ENCODE measurements around the gene EPHA2. TPM values are rescaled to one million over a fixed set of nuclear protein-coding genes. Genes with fewer than 3 reads are reported as not detected.

Gene EPHA2
- total RNA-seq, 2 experiments from 2014 or later: not detected

GRCh38 chr1:16147156-16147926 is 8.5 kb downstream of the EPHA2 start:
- no peaks in the 10 kb centered on the region for H3K36me3 Mint-ChIP-seq
- no peaks in the 10 kb centered on the region for H3K27me3 Mint-ChIP-seq
- no peaks in the 10 kb centered on the region for H3K9me3 Mint-ChIP-seq (ENCODE audit: low read depth)
- DNase-seq: no peak
- CTCF ChIA-PET: interaction anchor here (0.7 kb wide), 1 partner anchor 68 kb away, joined by 3 read pairs; no protein-coding TSS in a partner anchor
- no peak overlapping the region for H3K4me3 Mint-ChIP-seq
- peaks cover 2% of the 10 kb centered on the region for H3K4me1 Mint-ChIP-seq
- no peak for ATAC-seq
- no peak overlapping the region for H3K27ac Mint-ChIP-seq

DNA sequence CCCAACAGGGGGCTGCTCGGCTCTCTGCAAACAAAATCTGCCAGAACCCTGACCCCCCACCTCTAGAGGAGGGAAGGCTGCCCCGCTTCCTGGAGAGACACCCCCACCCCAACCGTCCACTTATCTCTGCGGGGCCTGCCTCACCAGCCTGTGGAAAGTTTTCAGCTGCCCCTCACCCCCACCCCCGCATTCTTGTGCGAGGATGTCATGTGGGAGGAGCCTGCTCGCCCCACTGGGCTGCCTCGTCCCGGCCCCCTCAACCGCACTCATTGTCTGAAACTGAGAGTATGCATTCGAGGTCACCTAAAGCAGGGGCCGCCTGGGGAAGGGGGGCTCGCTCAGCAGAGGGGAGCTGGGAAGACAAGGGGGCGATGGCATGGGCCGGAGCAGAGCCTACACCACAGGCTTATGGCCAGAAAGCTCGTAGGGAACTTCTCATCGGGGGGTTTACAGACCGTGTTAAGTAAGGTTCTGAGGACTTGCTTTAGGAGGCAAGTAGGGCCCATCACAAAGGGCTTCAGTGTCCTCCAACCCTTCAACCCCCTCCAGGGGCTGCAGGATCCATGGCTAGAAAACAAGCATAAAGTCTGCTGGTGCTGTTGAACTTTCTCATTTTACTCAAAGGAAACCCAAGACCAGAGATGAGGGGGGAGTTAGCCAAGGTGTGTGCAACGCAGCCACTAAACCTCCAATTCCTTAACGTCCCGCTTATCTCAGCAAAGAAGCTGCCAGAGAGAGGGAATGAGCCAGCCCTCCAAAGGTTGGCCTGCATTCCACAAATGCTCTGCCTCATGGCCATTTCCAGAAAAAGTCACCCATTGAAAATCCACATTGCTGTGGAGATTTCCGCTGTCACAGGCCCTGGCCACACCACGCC is 9.4 kb downstream of the EPHA2 start:
- ATAC-seq: no peak
- CTCF ChIA-PET: no interaction called here
- no peaks in the 10 kb centered on the region for H3K36me3 Mint-ChIP-seq
- DNase-seq: no peak
- H3K4me3 Mint-ChIP-seq: no peak overlapping the region
- H3K4me1 Mint-ChIP-seq: peaks cover 2% of the 10 kb centered on the region
- H3K27me3 Mint-ChIP-seq: peaks cover 6% of the 10 kb centered on the region
- H3K9me3 Mint-ChIP-seq (ENCODE audit: low read depth): no peaks in the 10 kb centered on the region
- no peak overlapping the region for H3K27ac Mint-ChIP-seq

GRCh38 chr1:16145662-16146278 is 10.1 kb downstream of the EPHA2 start:
- Mint-ChIP-seq H3K4me3 (no peak overlapping the region), H3K36me3 (no peaks in the 10 kb centered on the region), H3K9me3 (ENCODE audit: low read depth) (no peaks in the 10 kb centered on the region), H3K4me1 (no peaks in the 10 kb centered on the region), H3K27me3 (peaks cover 14% of the 10 kb centered on the region), H3K27ac (no peak overlapping the region)
- no peak for DNase-seq
- no peak for ATAC-seq
- CTCF ChIA-PET: no interaction called here

GRCh38 chr1:16145030-16145661 is 10.7 kb downstream of the EPHA2 start:
- no peaks in the 10 kb centered on the region for H3K36me3 Mint-ChIP-seq

GRCh38 chr1:16144325-16145029 is 11.4 kb downstream of the EPHA2 start:
- DNase-seq: no peak
- Mint-ChIP-seq H3K27ac (no peak overlapping the region), H3K9me3 (ENCODE audit: low read depth) (no peaks in the 10 kb centered on the region), H3K27me3 (peaks cover 15% of the 10 kb centered on the region), H3K4me3 (no peak overlapping the region), H3K36me3 (no peaks in the 10 kb centered on the region), H3K4me1 (peaks cover 1% of the 10 kb centered on the region)
- CTCF ChIA-PET: no interaction called here
- ATAC-seq: no peak

More at GRCh38 chr1:16145030-16145661, 10.7 kb downstream of the EPHA2 start:
- Mint-ChIP-seq H3K27me3 (peaks cover 15% of the 10 kb centered on the region), H3K9me3 (ENCODE audit: low read depth) (no peaks in the 10 kb centered on the region), H3K4me1 (no peaks in the 10 kb centered on the region), H3K27ac (no peak overlapping the region), H3K4me3 (no peak overlapping the region)
- ATAC-seq (no peak), DNase-seq (no peak)
- CTCF ChIA-PET: no interaction called here

DNA sequence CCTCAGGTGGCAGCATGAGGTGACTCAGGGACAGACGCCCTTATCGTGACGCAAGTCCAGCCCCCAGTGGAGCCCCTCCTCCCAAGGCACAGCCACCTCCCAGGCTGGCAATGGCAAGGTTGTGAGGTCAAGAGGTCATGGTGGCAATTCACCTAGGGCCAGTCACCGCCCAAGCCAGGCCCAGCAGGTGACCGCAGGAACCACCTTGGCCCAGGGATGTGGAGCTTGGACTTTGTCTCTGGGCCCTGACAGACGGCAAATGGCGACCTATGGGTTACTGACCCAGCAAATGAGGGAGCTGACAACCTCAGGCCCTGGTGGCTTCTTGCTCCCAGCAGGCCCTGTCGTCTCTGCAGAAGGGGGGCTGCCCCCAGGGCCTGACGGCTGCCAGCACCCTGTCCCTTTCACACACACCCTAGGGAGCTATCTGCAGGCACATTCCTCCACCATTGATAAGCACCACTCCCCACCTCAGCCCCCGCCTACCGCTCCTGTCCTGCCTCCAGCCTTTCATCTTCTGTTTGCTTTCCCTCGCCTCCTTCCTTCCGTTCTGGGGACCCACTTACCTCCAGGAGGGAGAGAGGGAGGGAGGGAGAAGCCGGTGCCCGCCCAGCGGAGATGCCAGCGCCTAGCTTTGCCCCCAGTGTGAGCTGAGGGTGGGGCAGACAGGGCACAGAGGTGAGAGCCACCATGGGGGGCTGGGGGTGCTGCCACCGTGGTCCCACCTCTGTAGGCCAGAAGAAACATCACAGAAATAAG is 12.1 kb downstream of the EPHA2 start:
- peaks cover 15% of the 10 kb centered on the region for H3K27me3 Mint-ChIP-seq
- ATAC-seq (no peak), DNase-seq (no peak)
- CTCF ChIA-PET: no interaction called here
- no peak overlapping the region for H3K27ac Mint-ChIP-seq
- H3K9me3 Mint-ChIP-seq (ENCODE audit: low read depth): no peaks in the 10 kb centered on the region
- H3K4me3 Mint-ChIP-seq: no peak overlapping the region
- no peaks in the 10 kb centered on the region for H3K36me3 Mint-ChIP-seq
- peaks cover 3% of the 10 kb centered on the region for H3K4me1 Mint-ChIP-seq

DNA sequence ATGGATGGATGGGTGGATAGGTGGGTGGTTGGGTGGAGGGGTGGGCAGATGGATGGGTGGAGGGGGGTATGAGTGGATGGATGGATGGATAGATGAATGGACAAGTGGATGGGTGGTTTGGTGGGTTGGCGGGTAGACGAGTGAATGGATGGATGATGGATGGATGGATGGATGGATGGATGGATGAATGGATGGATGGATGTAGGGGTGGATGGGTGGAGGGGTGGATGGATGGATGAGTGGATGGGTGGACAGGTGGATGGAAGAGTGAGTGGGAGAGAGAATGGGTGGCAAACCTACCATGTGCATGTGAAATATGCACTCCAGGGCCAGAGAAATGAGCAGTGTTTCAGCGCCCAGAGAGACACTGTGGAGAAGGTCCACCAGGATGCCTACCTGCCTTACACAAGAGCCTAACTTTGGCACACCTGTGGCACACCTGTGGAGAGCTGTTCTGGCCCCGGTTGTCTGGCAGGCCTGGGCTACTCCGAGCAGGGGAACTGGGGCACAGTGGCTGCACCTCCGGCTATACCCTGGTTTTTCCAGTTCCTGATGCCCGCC is 12.8 kb downstream of the EPHA2 start:
- peaks cover 3% of the 10 kb centered on the region for H3K4me1 Mint-ChIP-seq
- H3K27ac Mint-ChIP-seq: no peak overlapping the region
- DNase-seq (no peak), ATAC-seq (no peak)
- CTCF ChIA-PET: no interaction called here
- H3K9me3 Mint-ChIP-seq (ENCODE audit: low read depth): no peaks in the 10 kb centered on the region
- peaks cover 15% of the 10 kb centered on the region for H3K27me3 Mint-ChIP-seq
- H3K36me3 Mint-ChIP-seq: no peaks in the 10 kb centered on the region
- H3K4me3 Mint-ChIP-seq: no peak overlapping the region

DNA sequence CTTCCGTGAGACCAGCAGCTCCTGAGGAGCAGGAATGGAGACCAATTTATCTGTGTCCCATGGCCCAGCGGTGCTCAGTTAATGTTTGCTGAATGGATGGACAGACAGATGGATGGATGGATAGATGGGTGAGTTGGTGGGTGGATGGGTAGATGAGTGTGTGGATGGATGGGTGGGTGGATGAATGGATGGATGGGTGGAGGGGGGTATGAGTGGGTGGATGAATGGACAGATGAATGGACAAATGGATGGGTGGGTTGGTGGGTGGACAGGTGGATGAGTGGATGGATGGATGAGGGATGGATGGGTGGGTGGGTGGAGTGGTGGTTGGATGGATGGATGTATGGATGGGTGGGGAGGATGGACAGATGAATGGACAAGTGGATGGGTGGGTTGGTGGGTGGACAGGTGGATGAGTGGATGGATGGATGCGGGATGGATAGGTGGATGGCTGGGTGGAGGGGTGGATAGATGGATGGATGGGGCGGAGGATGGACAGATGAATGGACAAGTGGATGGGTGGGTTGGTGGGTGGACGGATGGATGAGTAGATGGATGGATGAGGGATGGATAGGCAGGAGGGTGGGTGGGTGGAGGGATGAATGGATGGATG is 13.4 kb downstream of the EPHA2 start:
- H3K4me3 Mint-ChIP-seq: no peak overlapping the region
- H3K27ac Mint-ChIP-seq: no peak overlapping the region
- H3K27me3 Mint-ChIP-seq: peaks cover 15% of the 10 kb centered on the region
- no peak for DNase-seq
- no peaks in the 10 kb centered on the region for H3K36me3 Mint-ChIP-seq
- no peaks in the 10 kb centered on the region for H3K9me3 Mint-ChIP-seq (ENCODE audit: low read depth)
- CTCF ChIA-PET: no interaction called here
- H3K4me1 Mint-ChIP-seq: peaks cover 3% of the 10 kb centered on the region
- no peak for ATAC-seq

DNA sequence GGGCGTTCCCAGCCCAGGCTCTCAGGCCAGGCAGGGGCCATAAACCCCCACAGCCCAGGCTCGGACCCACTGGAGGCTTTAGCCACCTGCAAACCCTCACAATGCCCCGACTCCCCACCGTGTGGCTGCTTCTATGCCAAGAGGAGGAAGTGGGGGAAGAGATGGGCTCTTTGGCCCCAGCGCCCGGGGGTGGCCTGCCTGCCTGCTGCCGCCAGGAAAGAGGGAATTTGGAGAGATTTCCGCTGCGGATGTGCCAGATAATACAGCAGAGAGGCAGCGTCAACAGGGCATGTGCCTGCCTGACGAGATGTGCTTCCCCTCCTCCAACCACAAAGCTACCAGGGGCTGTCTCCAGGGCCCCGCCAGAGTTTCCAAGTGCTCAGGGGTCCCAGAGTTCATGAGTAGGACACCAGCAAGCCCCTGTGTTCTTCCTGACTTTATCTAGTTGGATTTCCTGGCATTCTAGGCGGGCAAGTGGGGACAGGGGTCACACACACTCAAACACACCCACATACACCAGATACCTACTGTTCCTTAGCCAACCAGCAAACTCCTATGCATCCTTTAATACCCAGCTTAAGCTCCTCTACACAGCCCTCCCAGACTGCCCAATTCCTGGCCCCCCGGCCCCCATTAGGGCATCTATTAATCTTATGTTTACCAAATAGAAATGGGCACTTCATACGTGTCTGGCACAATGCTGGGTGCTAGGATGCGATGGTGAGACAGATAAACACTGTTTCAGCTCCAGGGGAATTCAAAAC is 14.1 kb downstream of the EPHA2 start:
- no peaks in the 10 kb centered on the region for H3K36me3 Mint-ChIP-seq
- peaks cover 15% of the 10 kb centered on the region for H3K27me3 Mint-ChIP-seq
- peaks cover 3% of the 10 kb centered on the region for H3K4me1 Mint-ChIP-seq
- ATAC-seq (no peak), DNase-seq (no peak)
- H3K9me3 Mint-ChIP-seq (ENCODE audit: low read depth): no peaks in the 10 kb centered on the region
- no peak overlapping the region for H3K4me3 Mint-ChIP-seq
- CTCF ChIA-PET: no interaction called here
- no peak overlapping the region for H3K27ac Mint-ChIP-seq

- Mint-ChIP-seq H3K9me3 (ENCODE audit: low read depth) (no peaks in the 10 kb centered on the region), H3K4me1 (peaks cover 3% of the 10 kb centered on the region), H3K27ac (no peak overlapping the region), H3K27me3 (peaks cover 15% of the 10 kb centered on the region), H3K36me3 (no peaks in the 10 kb centered on the region), H3K4me3 (no peak overlapping the region)
- no peak for DNase-seq
- CTCF ChIA-PET: interaction anchor here (1.6 to 1.7 kb wide), 2 partner anchors 58 to 61 kb away, joined by 4 to 5 read pairs; no protein-coding TSS in a partner anchor
- ATAC-seq: no peak
These were observed 15.7 kb downstream of the EPHA2 start for GRCh38 chr1:16140068-16140596.

DNA sequence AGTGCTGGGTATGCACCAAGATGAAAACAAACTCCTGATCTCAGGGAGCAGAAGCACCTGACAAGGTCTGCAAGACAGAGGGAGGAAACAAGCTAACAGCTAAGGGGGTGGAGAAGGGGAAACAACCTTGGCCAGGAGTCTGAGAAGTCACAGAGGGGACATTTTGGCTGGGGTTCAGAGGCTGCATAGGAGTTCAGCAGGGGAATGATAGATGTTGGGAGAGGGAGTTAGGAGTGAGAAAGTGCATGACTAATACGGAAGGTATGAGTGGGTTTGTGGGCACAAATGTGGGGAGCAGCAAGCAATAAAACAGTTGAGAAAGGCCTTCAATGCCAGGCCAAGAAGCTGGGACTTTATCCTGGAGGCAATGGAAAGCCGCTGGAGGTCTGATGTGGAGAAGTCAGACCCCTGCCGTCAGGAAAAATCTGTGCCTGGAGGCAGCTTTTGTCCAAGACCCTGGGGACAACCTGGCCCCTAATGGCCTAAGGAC is 16.4 kb downstream of the EPHA2 start:
- DNase-seq (no peak), ATAC-seq (no peak)
- Mint-ChIP-seq H3K27ac (no peak overlapping the region), H3K36me3 (no peaks in the 10 kb centered on the region), H3K4me3 (no peak overlapping the region), H3K4me1 (peaks cover 3% of the 10 kb centered on the region), H3K9me3 (ENCODE audit: low read depth) (no peaks in the 10 kb centered on the region), H3K27me3 (peaks cover 15% of the 10 kb centered on the region)
- CTCF ChIA-PET: interaction anchor here (1.6 to 1.7 kb wide), 2 partner anchors 57 to 61 kb away, joined by 4 to 5 read pairs; no protein-coding TSS in a partner anchor

Data from activated CD8-positive, alpha-beta memory T cell treated with anti-CD3 and anti-CD28 coated beads, Interleukin-2, amount 10 ng/mL, durations not matched to agents 7 days and 5 days (primary cell).